ENCODE results near the gene SMG9. TPM values are rescaled to one million over a fixed set of nuclear protein-coding genes. Genes with fewer than 3 reads are reported as not detected.

SMG9 gene
- polyA plus RNA-seq, 1 experiment = 9.2 TPM

GRCh38 chr19:43692877-43693276 lies 61.9 kb downstream of the SMG9 start:
- no peak for DNase-seq (ENCODE audit: low read depth, low spot score)
- ChIA-PET POLR2A (no interaction called here), CTCF (no interaction called here)
- Histone ChIP-seq H3K27me3 (ENCODE audit: control insufficient read depth, insufficient read depth, low read length) (peaks cover 5% of the 10 kb centered on the region), H3K9me3 (ENCODE audit: control insufficient read depth, insufficient read depth, low read length) (peaks cover 20% of the 10 kb centered on the region; the same call in 1 of the 2 replicates), H3K27ac (ENCODE audit: low read depth, low read length) (no peak overlapping the region), H3K4me3 (ENCODE audit: low read depth, low read length) (no peak overlapping the region)
- TF ChIP-seq, protein P1, sequence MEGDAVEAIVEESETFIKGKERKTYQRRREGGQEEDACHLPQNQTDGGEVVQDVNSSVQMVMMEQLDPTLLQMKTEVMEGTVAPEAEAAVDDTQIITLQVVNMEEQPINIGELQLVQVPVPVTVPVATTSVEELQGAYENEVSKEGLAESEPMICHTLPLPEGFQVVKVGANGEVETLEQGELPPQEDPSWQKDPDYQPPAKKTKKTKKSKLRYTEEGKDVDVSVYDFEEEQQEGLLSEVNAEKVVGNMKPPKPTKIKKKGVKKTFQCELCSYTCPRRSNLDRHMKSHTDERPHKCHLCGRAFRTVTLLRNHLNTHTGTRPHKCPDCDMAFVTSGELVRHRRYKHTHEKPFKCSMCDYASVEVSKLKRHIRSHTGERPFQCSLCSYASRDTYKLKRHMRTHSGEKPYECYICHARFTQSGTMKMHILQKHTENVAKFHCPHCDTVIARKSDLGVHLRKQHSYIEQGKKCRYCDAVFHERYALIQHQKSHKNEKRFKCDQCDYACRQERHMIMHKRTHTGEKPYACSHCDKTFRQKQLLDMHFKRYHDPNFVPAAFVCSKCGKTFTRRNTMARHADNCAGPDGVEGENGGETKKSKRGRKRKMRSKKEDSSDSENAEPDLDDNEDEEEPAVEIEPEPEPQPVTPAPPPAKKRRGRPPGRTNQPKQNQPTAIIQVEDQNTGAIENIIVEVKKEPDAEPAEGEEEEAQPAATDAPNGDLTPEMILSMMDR (IDR thresholded peaks at IDR 0.05; ENCODE audit: low read depth, low read length) = no peak

- ChIA-PET POLR2A (no interaction called here), CTCF (no interaction called here)
- TF ChIP-seq, protein P1 (IDR thresholded peaks at IDR 0.05; ENCODE audit: low read depth, low read length) = no peak
- Histone ChIP-seq H3K4me3 (ENCODE audit: low read depth, low read length) (no peak overlapping the region), H3K9me3 (ENCODE audit: control insufficient read depth, insufficient read depth, low read length) (peaks cover 20% of the 10 kb centered on the region; the same call in 1 of the 2 replicates), H3K27ac (ENCODE audit: low read depth, low read length) (no peak overlapping the region), H3K27me3 (ENCODE audit: control insufficient read depth, insufficient read depth, low read length) (peaks cover 5% of the 10 kb centered on the region)
- no peak for DNase-seq (ENCODE audit: low read depth, low spot score)
Observed at GRCh38 chr19:43692385-43692784, 62.4 kb downstream of the SMG9 start.

- POLR2A ChIA-PET = no interaction called here
- CTCF ChIA-PET = no interaction called here
- no peak overlapping the region for H3K4me3 ChIP-seq (ENCODE audit: low read depth, low read length)
- TF ChIP-seq, protein P1 (IDR thresholded peaks at IDR 0.05; ENCODE audit: low read depth, low read length) = no peak
- H3K27ac ChIP-seq (ENCODE audit: low read depth, low read length) = no peak overlapping the region
- peaks cover 5% of the 10 kb centered on the region for H3K27me3 ChIP-seq (ENCODE audit: control insufficient read depth, insufficient read depth, low read length)
- no peak for DNase-seq (ENCODE audit: low read depth, low spot score)
- H3K9me3 ChIP-seq (ENCODE audit: control insufficient read depth, insufficient read depth, low read length) = peaks cover 20% of the 10 kb centered on the region; the same call in 1 of the 2 replicates
Observed at GRCh38 chr19:43691755-43692154, 63.0 kb downstream of the SMG9 start.

DNA sequence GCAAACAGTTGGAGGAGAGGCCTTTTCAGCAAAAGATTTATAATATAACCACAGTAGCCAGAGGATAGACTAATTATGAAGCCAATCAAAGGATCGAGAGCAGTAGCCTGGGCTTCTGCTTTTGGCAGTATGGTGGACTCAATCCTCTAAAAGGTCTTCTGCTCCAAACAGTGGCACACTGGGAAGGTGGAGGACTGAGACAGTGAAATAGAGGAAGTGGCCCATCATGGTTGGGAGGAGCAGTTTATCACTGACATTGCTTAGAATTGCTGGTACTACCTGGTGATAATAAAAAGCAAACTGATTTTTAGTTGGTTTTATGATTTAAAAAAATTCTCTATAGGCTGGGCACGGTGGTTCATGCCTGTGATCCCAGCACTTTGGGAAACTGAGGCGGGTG lies 63.9 kb downstream of the SMG9 start:
- CTCF ChIA-PET = interaction anchor here (1.2 kb wide), 1 partner anchor 119 kb away, joined by 4 read pairs; no protein-coding TSS in a partner anchor
- POLR2A ChIA-PET = no interaction called here
- TF ChIP-seq, protein P1 (IDR thresholded peaks at IDR 0.05; ENCODE audit: low read depth, low read length) = no peak

GRCh38 chr19:43690444-43690843 lies 64.3 kb downstream of the SMG9 start:
- Histone ChIP-seq H3K27me3 (ENCODE audit: control insufficient read depth, insufficient read depth, low read length) (peaks cover 3% of the 10 kb centered on the region), H3K4me3 (ENCODE audit: low read depth, low read length) (no peak overlapping the region), H3K9me3 (ENCODE audit: control insufficient read depth, insufficient read depth, low read length) (peaks cover 14% of the 10 kb centered on the region; the same call in 1 of the 2 replicates), H3K27ac (ENCODE audit: low read depth, low read length) (no peak overlapping the region)
- ChIA-PET CTCF (interaction anchor here (1.2 kb wide), 1 partner anchor 119 kb away, joined by 4 read pairs; no protein-coding TSS in a partner anchor), POLR2A (interaction anchor here (0.6 kb wide), 1 partner anchor 16 kb away, joined by 10 read pairs; no protein-coding TSS in a partner anchor)
- TF ChIP-seq, protein P1 (IDR thresholded peaks at IDR 0.05; ENCODE audit: low read depth, low read length) = no peak
- DNase-seq (ENCODE audit: low read depth, low spot score) = no peak

More for the DNA sequence above, 63.9 kb downstream of the SMG9 start:
- H3K27me3 ChIP-seq (ENCODE audit: control insufficient read depth, insufficient read depth, low read length) = peaks cover 3% of the 10 kb centered on the region
- peaks cover 14% of the 10 kb centered on the region; the same call in 1 of the 2 replicates for H3K9me3 ChIP-seq (ENCODE audit: control insufficient read depth, insufficient read depth, low read length)
- H3K4me3 ChIP-seq (ENCODE audit: low read depth, low read length) = no peak overlapping the region
- H3K27ac ChIP-seq (ENCODE audit: low read depth, low read length) = no peak overlapping the region
- no peak for DNase-seq (ENCODE audit: low read depth, low spot score)
